Activated CD8-positive, alpha-beta T cell treated with anti-CD3 and anti-CD28 coated beads for 36 hours (primary cell): ENCODE results near the gene SMIM29. TPM values are rescaled to one million over a fixed set of nuclear protein-coding genes. Genes with fewer than 3 reads are reported as not detected.
"Not testable (repeated sequence)": the region's sequence is repeated elsewhere in the genome, so short reads cannot be mapped to it uniquely, and the experiment has no call there.

ENCODE experiments used
- ATAC-seq: fragments of 200-7000 bp; cut with Tn5 transposase; one replicate; pipeline ENCODE4 v1.10.0; 2021; ENCODE audit warnings: mild to moderate bottlenecking, moderate library complexity
- CTCF ChIA-PET: fragments of 350-600 bp; sonication (Branson Sonifier 250); formaldehyde crosslinking; loops from one replicate; lab custom pipeline; 2021; ENCODE audit warnings: antibody characterized with exemption; lab: Charles Lee
- POLR2A ChIA-PET: fragments of 350-600 bp; sonication (Branson Sonifier 250); formaldehyde crosslinking; loops from one replicate; lab custom pipeline; 2021; ENCODE audit warnings: antibody characterized with exemption; lab: Charles Lee
- DNase-seq: peaks from one replicate; pipeline ENCODE4 v3.0.0-alpha.2; 2020
- H3K27ac Mint-ChIP-seq: one replicate; pipeline ENCODE4 v1.8.0; 2021; ENCODE audit warnings: mild to moderate bottlenecking, mixed read lengths
- H3K27me3 Mint-ChIP-seq: one replicate; pipeline ENCODE4 v1.8.0; 2021; ENCODE audit warnings: mixed read lengths
- H3K36me3 Mint-ChIP-seq: one replicate; pipeline ENCODE4 v1.8.0; 2021; ENCODE audit warnings: low read depth, mixed read lengths
- H3K4me1 Mint-ChIP-seq: one replicate; pipeline ENCODE4 v1.8.0; 2021; ENCODE audit warnings: low read depth, mixed read lengths
- H3K4me3 Mint-ChIP-seq: one replicate; pipeline ENCODE4 v1.8.0; 2021; ENCODE audit warnings: mild to moderate bottlenecking, moderate library complexity, mixed read lengths
- H3K9me3 Mint-ChIP-seq: one replicate; pipeline ENCODE4 v1.8.0; 2021; ENCODE audit warnings: mixed read lengths
- CTCF ChIP-seq: fragments of 200-600 bp; IDR thresholded peaks from one replicate; pipeline ENCODE4 v1.8.0; 2022; ENCODE audit warnings: antibody characterized with exemption, mild to moderate bottlenecking
- intact Hi-C: fragments of 100-400 bp; cut with micrococcal nuclease; formaldehyde crosslinking; loops from one replicate; pipeline ENCODE4 v1.10.0; 2022
- total RNA-seq, 2 experiments: library from RNA; stranded (reverse); gene quantifications; one replicate each; pipeline ENCODE4 v1.2.3, GENCODE V29; 2021

Gene SMIM29
- total RNA-seq, 2 experiments from 2014 or later = 13.3 to 16.4 TPM

- peaks cover 5% of the 10 kb centered on the region for H3K4me1 Mint-ChIP-seq
- H3K9me3 Mint-ChIP-seq = peaks cover 2% of the 10 kb centered on the region
- no peaks in the 10 kb centered on the region for H3K36me3 Mint-ChIP-seq
- ATAC-seq (no peak), DNase-seq (no peak)
- ChIA-PET POLR2A (interaction anchor here (1.3 kb wide), 1 partner anchor 26 kb away, joined by 4 read pairs; no protein-coding TSS in a partner anchor), CTCF (interaction anchor here (0.9 to 2.0 kb wide), 3 partner anchors 9 to 72 kb away, joined by 3 to 6 read pairs (median 4); no protein-coding TSS in a partner anchor)
- H3K27me3 Mint-ChIP-seq = no peaks in the 10 kb centered on the region
- no peak for TF ChIP-seq CTCF
- intact Hi-C loops = no loop called here
- no peak overlapping the region for H3K27ac Mint-ChIP-seq
- H3K4me3 Mint-ChIP-seq = no peak overlapping the region
These were observed 18.9 kb upstream of the SMIM29 start for GRCh38 chr6:34267746-34268145.

GRCh38 chr6:34263484-34263883, 14.7 kb upstream of the SMIM29 start:
- H3K36me3 Mint-ChIP-seq, H3K4me1 Mint-ChIP-seq, H3K27ac Mint-ChIP-seq, DNase-seq, H3K27me3 Mint-ChIP-seq, H3K4me3 Mint-ChIP-seq, H3K9me3 Mint-ChIP-seq, intact Hi-C loops, POLR2A ChIA-PET, CTCF ChIA-PET, ATAC-seq: not testable (repeated sequence)

- Mint-ChIP-seq H3K36me3 (no peaks in the 10 kb centered on the region), H3K27ac (no peak overlapping the region), H3K4me1 (no peaks in the 10 kb centered on the region), H3K4me3 (no peak overlapping the region), H3K9me3 (peaks cover 3% of the 10 kb centered on the region), H3K27me3 (no peaks in the 10 kb centered on the region)
- ChIA-PET POLR2A (no interaction called here), CTCF (no interaction called here)
- intact Hi-C loops = no loop called here
- ATAC-seq (no peak), DNase-seq (no peak)
- no peak for TF ChIP-seq CTCF
These were observed 11.9 kb upstream of the SMIM29 start for GRCh38 chr6:34260576-34261267.

- H3K9me3 Mint-ChIP-seq = peaks cover 3% of the 10 kb centered on the region
- no peaks in the 10 kb centered on the region for H3K27me3 Mint-ChIP-seq
- ChIA-PET CTCF (no interaction called here), POLR2A (no interaction called here)
- TF ChIP-seq CTCF = no peak
- no peak overlapping the region for H3K4me3 Mint-ChIP-seq
- ATAC-seq (no peak), DNase-seq (no peak)
- no peaks in the 10 kb centered on the region for H3K36me3 Mint-ChIP-seq
- H3K27ac Mint-ChIP-seq = no peak overlapping the region
- H3K4me1 Mint-ChIP-seq = no peaks in the 10 kb centered on the region
- intact Hi-C loops = no loop called here
These were observed 10.8 kb upstream of the SMIM29 start for GRCh38 chr6:34259529-34260069.

GRCh38 chr6:34252395-34252794, 3.6 kb upstream of the SMIM29 start:
- H3K4me1 Mint-ChIP-seq, H3K36me3 Mint-ChIP-seq, POLR2A ChIA-PET, H3K27ac Mint-ChIP-seq, ATAC-seq, intact Hi-C loops, H3K9me3 Mint-ChIP-seq, H3K4me3 Mint-ChIP-seq, CTCF ChIA-PET, DNase-seq, H3K27me3 Mint-ChIP-seq: not testable (repeated sequence)
